Measurements from ENCODE around the gene XYLT1. TPM values are rescaled to one million over a fixed set of nuclear protein-coding genes. Genes with fewer than 3 reads are reported as not detected.

The XYLT1 gene
- polyA plus RNA-seq, 1 of the 3 experiments (the other 2 are of a cell fraction): 17.6 TPM

- peaks cover 18% of the 10 kb centered on the region for H3F3A ChIP-seq (replicated peaks; ENCODE audit: insufficient read depth)
- no peaks in the 10 kb centered on the region for H3K27me3 ChIP-seq (ENCODE audit: insufficient read depth)
- POLR2A ChIA-PET: interaction anchor here (0.7 kb wide), 1 partner anchor 19 kb away, joined by 3 read pairs; no protein-coding TSS in a partner anchor
- TF ChIP-seq CHD2 (IDR thresholded peaks at IDR 0.05; ENCODE audit: low read length, partially characterized antibody): no peak
- no peak for TF ChIP-seq JUND (IDR thresholded peaks at IDR 0.05)
- TF ChIP-seq, protein P1, sequence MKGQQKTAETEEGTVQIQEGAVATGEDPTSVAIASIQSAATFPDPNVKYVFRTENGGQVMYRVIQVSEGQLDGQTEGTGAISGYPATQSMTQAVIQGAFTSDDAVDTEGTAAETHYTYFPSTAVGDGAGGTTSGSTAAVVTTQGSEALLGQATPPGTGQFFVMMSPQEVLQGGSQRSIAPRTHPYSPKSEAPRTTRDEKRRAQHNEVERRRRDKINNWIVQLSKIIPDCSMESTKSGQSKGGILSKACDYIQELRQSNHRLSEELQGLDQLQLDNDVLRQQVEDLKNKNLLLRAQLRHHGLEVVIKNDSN (IDR thresholded peaks at IDR 0.05; ENCODE audit: borderline replicate concordance, low read depth): no peak
- TF ChIP-seq SMC3 (IDR thresholded peaks at IDR 0.05; ENCODE audit: low read depth, low read length): no peak
- TF ChIP-seq FOXM1 (IDR thresholded peaks at IDR 0.05; ENCODE audit: low read depth): no peak
- TF ChIP-seq REST (IDR thresholded peaks at IDR 0.05; ENCODE audit: low read depth, low read length): no peak
- TF ChIP-seq GABPA (IDR thresholded peaks at IDR 0.05; ENCODE audit: low read depth): no peak
- TF ChIP-seq YY1 (IDR thresholded peaks at IDR 0.05; ENCODE audit: low read depth): no peak
- TF ChIP-seq RAD21 (IDR thresholded peaks at IDR 0.05; ENCODE audit: low read length): no peak
- no peak for DNase-seq
- H3K4me3 ChIP-seq (ENCODE audit: low read depth in 2 of 2, low read length in 1 of 2): no peak overlapping the region
- H3K79me2 ChIP-seq (ENCODE audit: insufficient read depth): peaks cover 99% of the 10 kb centered on the region
- no peak overlapping the region for H3K9ac ChIP-seq
- no peak overlapping the region for H2AFZ ChIP-seq (ENCODE audit: low read depth)
- no peaks in the 10 kb centered on the region for H3K9me2 ChIP-seq
- CTCF ChIA-PET: interaction anchor here (0.9 kb wide), 1 partner anchor 30 kb away, joined by 3 read pairs; no protein-coding TSS in a partner anchor
- peaks cover 98% of the 10 kb centered on the region for H4K20me1 ChIP-seq (ENCODE audit: insufficient read depth)
- H3K4me2 ChIP-seq: no peak overlapping the region
- H3K36me3 ChIP-seq (replicated peaks in 1 of 2; ENCODE audit: control insufficient read depth in 1 of 2, insufficient read depth in 2 of 2, low read length in 1 of 2): peaks cover 0 to 14% of the 10 kb centered on the region in 2 experiments
- no peaks in the 10 kb centered on the region for H3K9me3 ChIP-seq
- no peak overlapping the region for H3K27ac ChIP-seq (ENCODE audit: low read depth in 2 of 2, low read length in 1 of 2)
- H3K4me1 ChIP-seq (ENCODE audit: control insufficient read depth in 1 of 2, insufficient read depth in 2 of 2, low read depth in 1 of 2, low read length in 1 of 2): peaks cover 0 to 30% of the 10 kb centered on the region in 2 experiments; a peak in 2 of 4 replicates
- WGBS (ENCODE audit: low lambda C conversion rate): 89% methylated on average over 10 of the region's 10 CpGs
Observed at GRCh38 chr16:17301593-17302135, 169.1 kb downstream of the XYLT1 start.

DNA sequence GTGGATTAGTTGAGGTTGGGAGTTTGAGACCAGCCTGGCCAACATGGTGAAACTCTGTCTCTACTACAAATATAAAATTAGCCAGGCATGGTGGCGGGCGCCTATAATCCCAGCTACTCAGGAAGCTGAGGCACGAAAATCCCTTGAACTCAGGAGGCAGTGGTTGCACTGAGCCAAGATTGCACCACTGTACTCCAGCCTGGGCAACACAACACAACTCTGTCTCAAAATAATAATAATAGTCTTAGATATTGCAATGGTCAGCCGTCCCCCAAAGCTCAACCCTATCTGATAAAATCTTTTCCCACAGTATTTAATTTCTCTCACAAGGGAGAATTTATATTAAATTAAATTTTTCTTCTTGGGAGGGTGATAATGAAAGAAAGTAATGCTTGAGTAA is 169.6 kb downstream of the XYLT1 start:
- H3K79me2 ChIP-seq (ENCODE audit: insufficient read depth): peaks cover 99% of the 10 kb centered on the region
- 79% methylated on average over 4 of the region's 4 CpGs for WGBS (ENCODE audit: low lambda C conversion rate)
- TF ChIP-seq MXI1 (IDR thresholded peaks at IDR 0.05; ENCODE audit: low read depth, low read length): no peak
- no peak for TF ChIP-seq ELF1 (IDR thresholded peaks at IDR 0.05)
- TF ChIP-seq NFIC (IDR thresholded peaks at IDR 0.05; ENCODE audit: borderline replicate concordance): no peak
- TF ChIP-seq CHD2 (IDR thresholded peaks at IDR 0.05; ENCODE audit: low read length, partially characterized antibody): no peak
- TF ChIP-seq REST (IDR thresholded peaks at IDR 0.05; ENCODE audit: low read depth, low read length): no peak
- no peak for TF ChIP-seq GABPA (IDR thresholded peaks at IDR 0.05; ENCODE audit: low read depth)
- TF ChIP-seq SIN3A (IDR thresholded peaks at IDR 0.05; ENCODE audit: borderline replicate concordance, low read depth, low read length): no peak
- TF ChIP-seq FOXJ3 (CRISPR knock-in tag; IDR thresholded peaks at IDR 0.05): no peak
- no peak for TF ChIP-seq NRF1 (IDR thresholded peaks at IDR 0.05; ENCODE audit: low read depth, low read length)
- TF ChIP-seq ZBTB33 (IDR thresholded peaks at IDR 0.05; ENCODE audit: borderline replicate concordance, low read depth): no peak
- no peak for TF ChIP-seq RXRA (IDR thresholded peaks at IDR 0.05; ENCODE audit: borderline replicate concordance, low read depth)

More for the DNA sequence above, 169.6 kb downstream of the XYLT1 start:
- no peaks in the 10 kb centered on the region for H3K9me2 ChIP-seq
- no peak overlapping the region for H3K4me2 ChIP-seq
- H3K9ac ChIP-seq: no peak overlapping the region
- peaks cover 0 to 15% of the 10 kb centered on the region in 2 experiments for H3K36me3 ChIP-seq (replicated peaks in 1 of 2; ENCODE audit: control insufficient read depth in 1 of 2, insufficient read depth in 2 of 2, low read length in 1 of 2)
- H3K9me3 ChIP-seq: no peaks in the 10 kb centered on the region
- H4K20me1 ChIP-seq (ENCODE audit: insufficient read depth): peaks cover 99% of the 10 kb centered on the region
- H2AFZ ChIP-seq (ENCODE audit: low read depth): no peak overlapping the region
- CTCF ChIA-PET: interaction anchor here (0.9 kb wide), 1 partner anchor 30 kb away, joined by 3 read pairs; no protein-coding TSS in a partner anchor
- peaks cover 16% of the 10 kb centered on the region for H3F3A ChIP-seq (replicated peaks; ENCODE audit: insufficient read depth)
- POLR2A ChIA-PET: interaction anchor here (0.7 kb wide), 1 partner anchor 18 kb away, joined by 3 read pairs; no protein-coding TSS in a partner anchor
- H3K4me3 ChIP-seq (ENCODE audit: low read depth in 2 of 2, low read length in 1 of 2): no peak overlapping the region
- peaks cover 0 to 35% of the 10 kb centered on the region in 2 experiments; a peak in 2 of 4 replicates for H3K4me1 ChIP-seq (ENCODE audit: control insufficient read depth in 1 of 2, insufficient read depth in 2 of 2, low read depth in 1 of 2, low read length in 1 of 2)
- no peak for DNase-seq
- no peak overlapping the region for H3K27ac ChIP-seq (ENCODE audit: low read depth in 2 of 2, low read length in 1 of 2)
- H3K27me3 ChIP-seq (ENCODE audit: insufficient read depth): no peaks in the 10 kb centered on the region

Measured in SK-N-SH (cell line).